OCI-LY3 (cell line): Measurements from ENCODE around the gene DAGLB.

Source experiments
- CTCF ChIP-seq: fragments of 200-600, 300-600 bp; sonication (generic); IDR thresholded peaks from 2 replicates; pipeline ENCODE4 v1.5.1; 2014; ENCODE audit warnings: antibody characterized with exemption, low read length, low read depth
- EZH2phosphoT487 ChIP-seq: fragments of 200-600 bp; shearing (Covaris generic); IDR thresholded peaks from 2 replicates; pipeline ENCODE4 v1.6.1; 2018; ENCODE audit warnings: antibody characterized with exemption, mixed run types, low read depth

- TF ChIP-seq EZH2phosphoT487: no peak
- no peak for TF ChIP-seq CTCF
Measured at GRCh38 chr7:6399351-6399750, 48.4 kb downstream of the DAGLB start.
